IMR-90 (cell line): Measurements from ENCODE around the gene TMEM114.

Experiments
- BHLHE40 ChIP-seq: fragments of 150-350 bp; IDR thresholded peaks from 2 replicates; pipeline ENCODE4 v1.6.1; 2016; ENCODE audit warnings: mild to moderate bottlenecking, low read depth, low read length
- CEBPB ChIP-seq: IDR thresholded peaks from 2 replicates; pipeline ENCODE4 v1.6.1; 2012; ENCODE audit warnings: low read depth, low read length, improper control_type of control experiment
- CHD1 ChIP-seq: IDR thresholded peaks from 2 replicates; pipeline ENCODE4 v1.6.1; 2012; ENCODE audit warnings: low read depth, low read length, improper control_type of control experiment
- MAFK ChIP-seq: IDR thresholded peaks from 2 replicates; pipeline ENCODE4 v1.6.1; 2012; ENCODE audit warnings: low read depth, low read length, improper control_type of control experiment
- MAZ ChIP-seq: IDR thresholded peaks from 2 replicates; pipeline ENCODE4 v1.6.1; 2012; ENCODE audit warnings: low read depth, mild to moderate bottlenecking, low read length, improper control_type of control experiment, moderate library complexity, borderline replicate concordance
- MXI1 ChIP-seq: IDR thresholded peaks from 2 replicates; pipeline ENCODE4 v1.6.1; 2012; ENCODE audit warnings: low read depth, mild to moderate bottlenecking, low read length, moderate library complexity, borderline replicate concordance
- POLR2A ChIP-seq: IDR thresholded peaks from 2 replicates; pipeline ENCODE4 v1.6.1; 2012; ENCODE audit warnings: mild to moderate bottlenecking, low read depth, low read length
- RAD21 ChIP-seq: IDR thresholded peaks from 2 replicates; pipeline ENCODE4 v1.6.1; 2012; ENCODE audit warnings: low read length, improper control_type of control experiment
- RCOR1 ChIP-seq: IDR thresholded peaks from 2 replicates; pipeline ENCODE4 v1.6.1; 2012; ENCODE audit warnings: mild to moderate bottlenecking, low read length, improper control_type of control experiment; ENCODE audit not compliant: insufficient replicate concordance
- RFX5 ChIP-seq: IDR thresholded peaks from 2 replicates; pipeline ENCODE4 v1.8.0; 2012; ENCODE audit warnings: low read depth, mild to moderate bottlenecking, low read length, moderate library complexity
- TF ChIP-seq, protein P1 (sequence below): conservative IDR thresholded peaks from 2 replicates; pipeline ENCODE4 v1.5.1; 2012; ENCODE audit warnings: mild to moderate bottlenecking, low read depth, low read length, improper control_type of control experiment
- TF ChIP-seq, protein P2 (sequence below): fragments of 150-350 bp; IDR thresholded peaks from 2 replicates; pipeline ENCODE4 v1.6.1; 2016; ENCODE audit warnings: low read depth, mild to moderate bottlenecking, low read length, moderate library complexity, borderline replicate concordance

DNA sequence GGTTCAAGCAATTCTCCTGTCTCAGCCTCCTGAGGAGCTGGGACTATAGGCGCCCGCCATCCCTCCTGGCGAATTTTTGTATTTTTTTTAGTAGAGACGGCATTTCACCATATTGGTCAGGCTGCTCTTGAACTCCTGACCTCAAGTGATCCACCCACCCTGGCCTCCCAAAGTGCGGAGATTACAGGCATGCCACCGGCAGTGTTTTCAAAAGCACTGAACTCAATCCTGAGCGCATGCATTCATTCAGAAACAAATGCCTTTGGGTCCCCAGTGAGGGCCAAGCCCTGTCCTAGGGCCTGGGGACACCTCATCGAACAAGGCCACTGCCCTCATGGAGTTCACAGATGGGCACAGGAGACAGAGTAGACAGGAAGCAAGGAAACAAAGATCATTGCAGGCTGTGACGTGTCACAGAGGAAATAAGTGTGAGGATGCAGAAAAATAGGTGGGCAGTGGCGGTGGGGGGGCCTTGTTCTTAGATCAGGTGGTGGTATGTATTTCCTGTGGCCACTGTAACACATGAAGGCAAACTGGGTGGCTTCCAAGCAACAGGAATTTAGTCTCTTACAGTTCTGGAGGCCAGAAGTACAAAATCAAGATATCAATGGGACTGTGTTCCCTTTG lies 12.5 kb downstream of the TMEM114 start:
- TF ChIP-seq, protein P1, sequence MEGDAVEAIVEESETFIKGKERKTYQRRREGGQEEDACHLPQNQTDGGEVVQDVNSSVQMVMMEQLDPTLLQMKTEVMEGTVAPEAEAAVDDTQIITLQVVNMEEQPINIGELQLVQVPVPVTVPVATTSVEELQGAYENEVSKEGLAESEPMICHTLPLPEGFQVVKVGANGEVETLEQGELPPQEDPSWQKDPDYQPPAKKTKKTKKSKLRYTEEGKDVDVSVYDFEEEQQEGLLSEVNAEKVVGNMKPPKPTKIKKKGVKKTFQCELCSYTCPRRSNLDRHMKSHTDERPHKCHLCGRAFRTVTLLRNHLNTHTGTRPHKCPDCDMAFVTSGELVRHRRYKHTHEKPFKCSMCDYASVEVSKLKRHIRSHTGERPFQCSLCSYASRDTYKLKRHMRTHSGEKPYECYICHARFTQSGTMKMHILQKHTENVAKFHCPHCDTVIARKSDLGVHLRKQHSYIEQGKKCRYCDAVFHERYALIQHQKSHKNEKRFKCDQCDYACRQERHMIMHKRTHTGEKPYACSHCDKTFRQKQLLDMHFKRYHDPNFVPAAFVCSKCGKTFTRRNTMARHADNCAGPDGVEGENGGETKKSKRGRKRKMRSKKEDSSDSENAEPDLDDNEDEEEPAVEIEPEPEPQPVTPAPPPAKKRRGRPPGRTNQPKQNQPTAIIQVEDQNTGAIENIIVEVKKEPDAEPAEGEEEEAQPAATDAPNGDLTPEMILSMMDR, result no peak
- no peak for TF ChIP-seq RAD21
- TF ChIP-seq, protein P2, sequence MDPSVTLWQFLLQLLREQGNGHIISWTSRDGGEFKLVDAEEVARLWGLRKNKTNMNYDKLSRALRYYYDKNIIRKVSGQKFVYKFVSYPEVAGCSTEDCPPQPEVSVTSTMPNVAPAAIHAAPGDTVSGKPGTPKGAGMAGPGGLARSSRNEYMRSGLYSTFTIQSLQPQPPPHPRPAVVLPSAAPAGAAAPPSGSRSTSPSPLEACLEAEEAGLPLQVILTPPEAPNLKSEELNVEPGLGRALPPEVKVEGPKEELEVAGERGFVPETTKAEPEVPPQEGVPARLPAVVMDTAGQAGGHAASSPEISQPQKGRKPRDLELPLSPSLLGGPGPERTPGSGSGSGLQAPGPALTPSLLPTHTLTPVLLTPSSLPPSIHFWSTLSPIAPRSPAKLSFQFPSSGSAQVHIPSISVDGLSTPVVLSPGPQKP, result no peak
- no peak for TF ChIP-seq MAZ
- no peak for TF ChIP-seq POLR2A
- TF ChIP-seq MAFK, result no peak
- TF ChIP-seq RFX5, result no peak
- no peak for TF ChIP-seq BHLHE40
- TF ChIP-seq MXI1, result no peak
- TF ChIP-seq CEBPB, result no peak
- TF ChIP-seq CHD1, result no peak
- no peak for TF ChIP-seq RCOR1
